GM12801 (cell line): ENCODE results near the gene ABCG4.

Experiments
- CTCF ChIP-seq: IDR thresholded peaks from one replicate; pipeline ENCODE4 v1.5.1; 2011; ENCODE audit warnings: control low read depth; ENCODE audit not compliant: insufficient read length; ENCODE audit errors: extremely low read depth

The ABCG4 gene

DNA sequence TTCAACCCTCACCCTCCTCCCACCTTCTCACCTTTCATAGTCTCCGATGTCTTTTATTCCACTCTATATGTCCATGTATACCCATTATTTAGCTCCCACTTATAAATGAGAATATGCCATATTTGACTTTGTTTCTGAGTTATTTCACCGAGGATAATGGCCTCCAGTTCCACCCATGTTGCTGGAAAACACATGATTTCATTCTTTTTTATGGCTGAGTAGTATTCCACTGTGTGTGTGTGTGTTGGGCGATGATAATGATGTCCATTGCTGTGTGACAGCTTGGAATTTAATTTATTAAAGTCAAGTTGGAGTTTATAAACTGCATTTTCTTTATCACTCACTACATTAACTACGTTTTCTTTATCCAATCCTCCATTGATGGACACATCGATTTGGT lies 30.6 kb upstream of the ABCG4 start:
- TF ChIP-seq CTCF: no peak

- TF ChIP-seq CTCF: no peak
These were observed 29.9 kb upstream of the ABCG4 start for GRCh38 chr11:119118946-119119345.

- TF ChIP-seq CTCF: no peak
These were observed 28.2 kb upstream of the ABCG4 start for GRCh38 chr11:119120639-119121007.

DNA sequence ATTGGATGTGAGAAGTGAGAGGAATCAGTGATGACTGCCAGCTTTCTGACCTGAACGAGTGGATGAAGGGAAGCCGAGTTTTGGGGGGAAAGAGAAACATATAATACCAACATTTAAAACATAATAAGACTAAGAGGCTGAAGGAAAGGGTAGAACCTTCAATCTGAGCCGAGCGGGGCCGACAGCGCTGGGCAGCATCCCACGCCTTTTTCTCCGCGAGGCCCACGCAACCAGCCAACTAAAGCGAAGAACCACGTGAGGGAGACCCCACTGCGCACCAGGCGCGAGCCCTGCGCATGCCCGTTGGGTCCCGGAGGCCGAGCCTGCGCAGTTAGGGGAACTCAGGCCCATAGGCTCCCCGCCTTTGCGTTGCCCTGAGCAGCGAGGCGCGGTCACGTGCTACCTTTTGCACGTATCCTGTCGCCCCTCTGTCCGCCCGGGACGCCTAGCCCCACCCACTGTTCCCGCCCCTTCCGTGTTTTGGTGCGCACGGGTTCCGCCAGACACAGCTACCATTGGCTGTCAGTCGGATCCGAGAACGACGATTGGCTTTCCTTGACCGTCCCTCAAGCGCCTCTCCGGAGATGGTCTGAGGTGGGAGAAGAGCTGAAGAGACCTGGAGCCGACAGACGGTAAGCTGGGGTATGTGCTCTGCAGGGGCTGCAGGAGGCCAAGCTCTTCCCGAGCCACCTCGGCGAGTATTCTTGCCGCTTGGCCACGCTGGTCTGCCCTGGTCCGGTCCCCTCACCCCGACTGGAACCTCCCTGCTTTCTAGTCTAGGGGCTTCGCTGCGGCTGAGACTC lies 27.6 kb upstream of the ABCG4 start, which contains the start of gene HINFP:
Gene HINFP (plus strand): TSS at position 573 of the 803 bp plus-strand sequence. CDS start 5,365 bp downstream, outside the sequence.
- no peak for TF ChIP-seq CTCF

- no peak for TF ChIP-seq CTCF
These were observed 27.1 kb upstream of the ABCG4 start for GRCh38 chr11:119121811-119122124.

GRCh38 chr11:119125821-119126220 lies 23.0 kb upstream of the ABCG4 start:
- TF ChIP-seq CTCF: no peak

DNA sequence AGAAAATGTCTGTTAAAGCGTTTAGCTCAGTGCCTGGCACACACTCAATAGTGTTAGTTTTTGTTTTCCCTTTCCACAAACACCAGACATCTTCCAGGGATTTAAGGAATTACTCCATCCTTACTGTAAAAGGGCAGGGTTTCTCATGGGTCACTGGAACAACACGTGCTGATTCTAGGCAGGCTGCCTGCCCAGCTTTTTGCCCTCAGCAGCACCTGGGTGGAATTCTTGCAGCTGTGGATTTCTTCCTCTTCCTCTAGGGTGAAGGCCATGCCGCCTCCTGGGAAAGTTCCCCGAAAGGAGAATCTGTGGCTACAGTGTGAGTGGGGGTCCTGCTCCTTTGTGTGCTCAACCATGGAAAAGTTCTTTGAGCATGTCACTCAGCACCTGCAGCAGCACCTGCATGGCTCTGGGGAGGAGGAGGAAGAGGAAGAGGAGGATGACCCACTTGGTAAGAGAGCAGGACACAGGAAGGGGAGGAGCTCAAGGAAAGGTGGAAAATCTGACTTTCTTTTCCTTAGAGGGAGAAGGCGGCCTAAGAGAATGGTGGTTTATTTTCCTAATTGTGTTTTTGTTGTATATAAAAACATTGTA lies 22.1 kb upstream of the ABCG4 start:
- TF ChIP-seq CTCF: no peak
